ENCODE results near the gene PHYH. TPM values are rescaled to one million over a fixed set of nuclear protein-coding genes. Genes with fewer than 3 reads are reported as not detected.

PHYH gene
- total and polyA plus RNA-seq, 2 of the 4 experiments (the other 2 are of a cell fraction) = 10.9 to 13.4 TPM

DNA sequence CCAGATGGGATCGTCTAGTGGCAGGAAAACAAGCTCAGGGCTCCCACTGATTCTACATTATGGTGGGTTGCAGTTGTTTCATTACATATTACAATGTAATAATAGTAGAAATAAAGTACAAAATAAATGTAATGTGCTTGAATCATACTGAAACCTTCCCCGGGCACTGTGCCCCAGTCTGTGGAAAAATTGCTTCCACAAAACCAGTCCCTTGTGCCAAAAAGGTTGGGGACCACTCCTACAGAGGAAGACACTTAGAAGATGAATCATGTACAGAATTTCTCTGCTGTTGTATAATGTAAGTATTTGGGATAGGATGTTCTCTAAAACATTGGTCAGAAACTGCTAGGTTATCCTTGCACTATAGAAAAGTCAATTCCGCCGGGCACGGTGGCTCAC lies 11.3 kb upstream of the PHYH start:
- no peak for ATAC-seq (ENCODE audit: low read depth)

More for the DNA sequence above, 11.3 kb upstream of the PHYH start:
- no peak overlapping the region for H4K5ac ChIP-seq (ENCODE audit: low read depth, low read length)
- WGBS, 2 experiments (ENCODE audit: extremely low coverage in 2 of 2, insufficient read length in 1 of 2) = 100% methylated on average over 2 of the region's 5 CpGs; no CpG with 5 or more reads in 1 of the 2 experiments
- intact Hi-C loops (cut with micrococcal nuclease) (no loop called here), in situ Hi-C loops (cut with MboI; ENCODE audit: low sequenced_read_pairs) (no loop called here), dilution Hi-C loops (cut with HindIII; ENCODE audit: low sequenced_read_pairs, unreplicated experiment) (no loop called here)
- H2AFZ ChIP-seq (replicated peaks; ENCODE audit: low read length, poor library complexity) = no peak overlapping the region
- TF ChIP-seq POLR2A (IDR thresholded peaks at IDR 0.05; ENCODE audit: low read depth, low read length) = no peak
- no peak for TF ChIP-seq RCOR1 (IDR thresholded peaks at IDR 0.05; ENCODE audit: insufficient replicate concordance, low read length)
- TF ChIP-seq, protein P1, sequence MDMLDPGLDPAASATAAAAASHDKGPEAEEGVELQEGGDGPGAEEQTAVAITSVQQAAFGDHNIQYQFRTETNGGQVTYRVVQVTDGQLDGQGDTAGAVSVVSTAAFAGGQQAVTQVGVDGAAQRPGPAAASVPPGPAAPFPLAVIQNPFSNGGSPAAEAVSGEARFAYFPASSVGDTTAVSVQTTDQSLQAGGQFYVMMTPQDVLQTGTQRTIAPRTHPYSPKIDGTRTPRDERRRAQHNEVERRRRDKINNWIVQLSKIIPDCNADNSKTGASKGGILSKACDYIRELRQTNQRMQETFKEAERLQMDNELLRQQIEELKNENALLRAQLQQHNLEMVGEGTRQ (IDR thresholded peaks at IDR 0.05; ENCODE audit: low read depth, low read length) = no peak
- no peak for TF ChIP-seq NFE2L2 (IDR thresholded peaks at IDR 0.05; ENCODE audit: low read depth, low read length)
- TF ChIP-seq MXI1 (IDR thresholded peaks at IDR 0.05; ENCODE audit: borderline replicate concordance, low read depth, low read length) = no peak
- TF ChIP-seq CHD1 (IDR thresholded peaks at IDR 0.05; ENCODE audit: low read depth, low read length) = no peak
- no peak for TF ChIP-seq BHLHE40 (IDR thresholded peaks at IDR 0.05; ENCODE audit: low read depth, low read length)
- ChIA-PET CTCF (no interaction called here), POLR2A (ENCODE audit: unreplicated experiment) (no interaction called here)
- H4K8ac ChIP-seq (ENCODE audit: low read depth in 2 of 2, low read length in 2 of 2) = no peak overlapping the region
- H3K4me1 ChIP-seq (ENCODE audit: control insufficient read depth, insufficient read depth, low read length) = no peaks in the 10 kb centered on the region
- no peak overlapping the region for H2BK120ac ChIP-seq (ENCODE audit: low read depth, low read length)
- H3K4me3 ChIP-seq (ENCODE audit: insufficient read depth, low read depth, low read length) = no peak overlapping the region
- no peak overlapping the region for H2AK5ac ChIP-seq (ENCODE audit: low read depth, low read length)
- H3K27ac ChIP-seq (ENCODE audit: insufficient read depth, low read length) = no peak overlapping the region
- no peak overlapping the region for H3K56ac ChIP-seq (ENCODE audit: extremely low read depth, insufficient read depth, low read length)
- DNase-seq = peak; percentile 4
- no peak overlapping the region for H3K14ac ChIP-seq (replicated peaks; ENCODE audit: low read depth, low read length)
- no peak overlapping the region for H3K9ac ChIP-seq (ENCODE audit: low read depth, low read length)
- no peak overlapping the region for H4K91ac ChIP-seq (ENCODE audit: insufficient read depth, low read depth, low read length)
- H3K9me1 ChIP-seq (ENCODE audit: insufficient read depth, low read length) = no peaks in the 10 kb centered on the region
- H3K27me3 ChIP-seq (ENCODE audit: control insufficient read depth, insufficient read depth, low read length) = no peaks in the 10 kb centered on the region
- no peaks in the 10 kb centered on the region for H3K79me1 ChIP-seq (ENCODE audit: low read depth in 1 of 2, low read length in 2 of 2)
- H3K18ac ChIP-seq (ENCODE audit: low read depth, low read length) = no peak overlapping the region
- no peak overlapping the region for H3K4ac ChIP-seq (ENCODE audit: low read depth, low read length)
- H2BK5ac ChIP-seq (ENCODE audit: low read depth, low read length, poor library complexity, severe bottlenecking) = no peak overlapping the region
- no peak overlapping the region for H3K23ac ChIP-seq (ENCODE audit: low read depth, low read length)
- H2AK9ac ChIP-seq (replicated peaks; ENCODE audit: low read depth, low read length, poor library complexity) = no peak overlapping the region
- H2BK15ac ChIP-seq (ENCODE audit: low read depth, low read length) = no peak overlapping the region
- BruUV-seq (replicated peaks) = no TSS peak
- H3K36me3 ChIP-seq (ENCODE audit: control insufficient read depth, insufficient read depth, low read length) = no peaks in the 10 kb centered on the region
- H2BK20ac ChIP-seq (ENCODE audit: low read depth, low read length) = no peak overlapping the region
- no peak overlapping the region for H3K4me2 ChIP-seq (ENCODE audit: low read depth, low read length)
- H3K9me3 ChIP-seq (ENCODE audit: control insufficient read depth, insufficient read depth, low read length) = no peaks in the 10 kb centered on the region
- H4K20me1 ChIP-seq (ENCODE audit: insufficient read depth, low read length) = no peaks in the 10 kb centered on the region
